Neural cell (in vitro differentiated cells): ENCODE measurements around the gene YIF1B. TPM values are rescaled to one million over a fixed set of nuclear protein-coding genes. Genes with fewer than 3 reads are reported as not detected.

Experiments used
- polyA plus RNA-seq: library from polyadenylated mRNA; depleted of rRNA; stranded (reverse); fragments of >200 nt; gene quantifications from 2 replicates; pipeline ENCODE4 v1.2.3, GENCODE V29; 2014
- small RNA-seq, 3 experiments: library from RNA; depleted of rRNA; stranded (forward); fragments of <200 nt; gene quantifications; one replicate each; pipeline ENCODE3, GENCODE V24; 2012

Gene YIF1B
- polyA plus RNA-seq, 1 donor from 2014 or later: 84.0 TPM

Small RNA genes within 50 kb of the gene (small RNA-seq; reads per million reads assigned to genes)
- 0 to 1.2 (median 0) reads per million in 3 experiments for gene RF00019

Other genes with a start within 250 kb of the YIF1B start
- 118 and 132 TPM in 2 replicates for gene DPF1, start 91.7 kb downstream of the YIF1B start, polyA plus RNA-seq
- not detected in 2 replicates for gene PPP1R14A, start 59.6 kb downstream of the YIF1B start, polyA plus RNA-seq
- gene SPINT2, start 51.4 kb downstream of the YIF1B start, polyA plus RNA-seq: 236 and 378 TPM in 2 replicates
- gene C19orf33, start 11.7 kb downstream of the YIF1B start, polyA plus RNA-seq: not detected in 2 replicates
- not detected in 2 replicates for gene KCNK6, start 3.9 kb upstream of the YIF1B start, polyA plus RNA-seq
- gene CATSPERG, start 19.9 kb upstream of the YIF1B start, polyA plus RNA-seq: 16.0 and 17.1 TPM in 2 replicates
- 334 and 380 TPM in 2 replicates for gene PSMD8, start 58.6 kb upstream of the YIF1B start, polyA plus RNA-seq
- 0.21 and 0.28 TPM in 2 replicates for gene GGN, start 72.1 kb upstream of the YIF1B start, polyA plus RNA-seq
- gene SPRED3, start 72.8 kb upstream of the YIF1B start, polyA plus RNA-seq: 4.9 and 13.7 TPM in 2 replicates
- gene FAM98C, start 87.1 kb upstream of the YIF1B start, polyA plus RNA-seq: 57.0 and 79.3 TPM in 2 replicates
- not detected in 2 replicates for gene RASGRP4, start 110.3 kb upstream of the YIF1B start, polyA plus RNA-seq
- gene RYR1, start 117.7 kb upstream of the YIF1B start, polyA plus RNA-seq: 0.44 and 0.69 TPM in 2 replicates